HuH-7 (cell line): ENCODE data around the gene SLC40A1.

Source experiments
- DNase-seq: peaks from one replicate; pipeline ENCODE4 v3.0.0; 2011; ENCODE audit warnings: low spot score

SLC40A1 gene

DNA sequence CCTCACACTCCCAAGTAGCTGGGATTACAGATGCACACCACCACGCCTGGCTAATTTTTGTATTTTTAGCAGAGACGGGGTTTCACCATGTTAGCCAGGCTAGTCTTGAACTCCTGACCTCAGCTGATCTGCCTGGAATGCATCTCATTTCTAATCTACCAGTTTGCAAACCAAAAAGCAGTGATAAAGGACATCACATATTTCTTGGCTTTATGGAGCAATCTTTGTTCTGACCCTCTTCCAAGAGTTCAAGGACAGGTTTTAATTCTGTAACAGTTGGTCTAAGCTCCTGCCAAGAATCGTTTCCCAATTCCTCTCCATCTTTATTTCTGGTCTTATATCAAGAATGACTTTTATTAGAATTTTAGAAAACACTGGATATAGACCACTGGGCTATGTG, 67.7 kb downstream of the SLC40A1 start:
- no peak for DNase-seq

DNA sequence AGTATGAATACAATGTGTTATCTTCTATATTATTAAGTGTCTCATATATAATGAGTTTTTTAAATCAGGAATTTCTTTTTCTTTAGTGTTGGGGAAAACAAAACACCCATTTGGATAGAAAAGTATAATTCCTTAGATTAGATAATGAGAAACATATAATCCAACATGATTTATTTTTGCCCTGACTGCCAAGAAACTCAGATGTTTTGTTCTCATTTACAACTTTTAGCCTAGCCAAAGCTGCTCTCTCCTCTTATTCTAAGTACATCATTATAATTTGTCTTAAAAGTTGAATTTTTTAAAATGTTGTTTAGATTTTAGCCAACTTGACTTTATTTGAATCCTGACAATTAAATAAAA, 68.6 kb downstream of the SLC40A1 start:
- no peak for DNase-seq

DNA sequence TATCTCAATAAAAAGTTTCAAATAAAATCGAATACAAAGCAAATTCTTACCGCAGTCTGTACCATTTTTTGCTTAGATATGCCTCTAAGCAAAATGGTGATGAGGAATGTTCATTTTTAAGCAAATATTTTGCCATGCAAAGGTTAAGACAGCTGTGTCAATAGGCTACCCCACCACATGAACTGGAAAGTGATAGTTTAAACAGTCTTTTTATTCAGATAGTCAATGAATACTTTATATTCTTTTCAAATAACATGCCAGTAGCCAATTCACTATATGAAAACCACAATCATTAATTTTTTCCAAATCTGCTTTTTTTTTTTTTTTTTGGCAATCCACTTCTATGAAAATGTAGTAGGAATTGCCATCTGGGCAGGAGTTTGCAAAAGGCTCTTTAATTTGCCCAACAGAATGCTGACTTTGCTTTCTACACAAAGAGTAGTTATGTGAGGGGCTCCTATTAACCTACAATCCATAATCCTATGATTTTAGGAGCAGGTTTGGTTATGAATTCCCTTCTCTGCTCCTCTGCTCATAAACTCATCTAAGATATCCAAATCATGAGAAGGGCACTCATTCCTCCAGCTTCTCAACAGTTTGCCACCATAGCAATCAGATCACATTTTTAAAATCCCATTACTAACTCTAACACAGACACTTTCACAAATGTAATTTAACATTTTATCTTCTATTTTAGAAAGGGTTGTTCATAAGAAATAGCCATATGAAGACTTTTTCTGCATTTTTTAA, 69.2 kb downstream of the SLC40A1 start:
- no peak for DNase-seq
